CD4-positive, alpha-beta memory T cell (primary cell): ENCODE measurements around the gene TRMT11. TPM values are rescaled to one million over a fixed set of nuclear protein-coding genes. Genes with fewer than 3 reads are reported as not detected.

Experiments used
- CTCF ChIA-PET: fragments of 350-600 bp; sonication (Branson Sonifier 250); formaldehyde crosslinking; loops from one replicate; lab custom pipeline; 2021; ENCODE audit warnings: inconsistent platforms; ENCODE audit not compliant: partially characterized antibody; lab: Charles Lee
- POLR2A ChIA-PET: fragments of 350-600 bp; sonication (Branson Sonifier 250); formaldehyde crosslinking; loops from one replicate; lab custom pipeline; 2021; ENCODE audit not compliant: partially characterized antibody; lab: Charles Lee
- DNase-seq, 5 donors: peaks; one replicate each; pipeline versions ENCODE4 v3.0.0 to v3.0.0-alpha.2; 2020 to 2022; ENCODE audit warnings: mixed read lengths in 1 of 5
- H3K27ac ChIP-seq: one replicate; pipeline ENCODE4 v1.7.0; 2013; ENCODE audit warnings: low read depth, low read length
- H3K27me3 ChIP-seq: 2 replicates; pipeline ENCODE4 v1.7.0; 2013; ENCODE audit warnings: mild to moderate bottlenecking, low read length, moderate library complexity; ENCODE audit not compliant: insufficient read depth
- H3K36me3 ChIP-seq: 2 replicates; pipeline ENCODE4 v1.7.0; 2013; ENCODE audit warnings: mild to moderate bottlenecking, low read length, moderate library complexity; ENCODE audit not compliant: insufficient read depth
- H3K4me1 ChIP-seq: 2 replicates; pipeline ENCODE4 v1.7.0; 2013; ENCODE audit warnings: mild to moderate bottlenecking, low read length, moderate library complexity; ENCODE audit not compliant: insufficient read depth
- H3K4me3 ChIP-seq, 2 donors: one replicate each; pipeline ENCODE4 v1.7.0; 2013; ENCODE audit warnings: low read length in 2 of 2, mild to moderate bottlenecking in 1 of 2
- H3K9me3 ChIP-seq, 2 donors: one replicate each; pipeline ENCODE4 v1.7.0; 2013; ENCODE audit warnings: low read length in 2 of 2, control low read depth in 1 of 2; ENCODE audit not compliant: control insufficient read depth in 1 of 2
- H3K27ac Mint-ChIP-seq, 7 donors: one replicate each; pipeline ENCODE4 v1.8.0; 2020 to 2021; ENCODE audit warnings: mixed read lengths in 7 of 7, mild to moderate bottlenecking in 6 of 7, inconsistent platforms in 3 of 7, moderate library complexity in 3 of 7
- H3K27me3 Mint-ChIP-seq, 2 donors: one replicate each; pipeline ENCODE4 v1.8.0; 2020 to 2021; ENCODE audit warnings: mixed read lengths in 2 of 2
- H3K36me3 Mint-ChIP-seq, 2 donors: one replicate each; pipeline ENCODE4 v1.8.0; 2020 to 2021; ENCODE audit warnings: mixed read lengths in 2 of 2, inconsistent platforms in 1 of 2, mild to moderate bottlenecking in 1 of 2
- H3K4me1 Mint-ChIP-seq, 4 donors: one replicate each; pipeline ENCODE4 v1.8.0; 2020 to 2021; ENCODE audit warnings: mixed read lengths in 4 of 4, mild to moderate bottlenecking in 1 of 4
- H3K4me3 Mint-ChIP-seq, 8 donors: one replicate each; pipeline ENCODE4 v1.8.0; 2020 to 2021; ENCODE audit warnings: mixed read lengths in 8 of 8, mild to moderate bottlenecking in 7 of 8, moderate library complexity in 6 of 8, inconsistent platforms in 3 of 8
- H3K9me3 Mint-ChIP-seq, 8 donors: one replicate each; pipeline ENCODE4 v1.8.0; 2020 to 2021; ENCODE audit warnings: mixed read lengths in 8 of 8, mild to moderate bottlenecking in 5 of 8, inconsistent platforms in 3 of 8, moderate library complexity in 1 of 8
- intact Hi-C: fragments of 100-400 bp; cut with micrococcal nuclease; formaldehyde crosslinking; loops from one replicate; pipeline ENCODE4 v1.15.1; 2023
- polyA plus RNA-seq, 2 donors: library from polyadenylated mRNA; unstranded; fragments of 300-500 nt; fragmentation: Illumina TruSeq; gene quantifications; one replicate each; pipeline ENCODE4 v1.2.3, GENCODE V29; 2021
- total RNA-seq, 2 experiments: library from RNA; stranded (reverse); gene quantifications; one replicate each; pipeline ENCODE4 v1.2.3, GENCODE V29; 2021

TRMT11 gene
- total RNA-seq (10 to 100 TPM; 25.5 to 30.8 TPM), polyA plus RNA-seq (10 to 100 TPM in 1 of 2 donors, 1 to 10 TPM in 1; 7.8 to 15.8 TPM)

GRCh38 chr6:125986301-125987025 lies at the start of gene TRMT11:
TSS of gene TRMT11 (plus strand) at chr6:125986540. CDS start at chr6:125986551, 11 bp downstream.
- H3K4me3 Mint-ChIP-seq = peak within 1 kb of the TSS; percentile 6 to 57 (median 24)
- Histone ChIP-seq H3K4me1 (peaks cover 31% of the 10 kb centered on the region), H3K4me3 (peak within 1 kb of the TSS; percentile 93 to 95), H3K27me3 (no peaks in the 10 kb centered on the region), H3K36me3 (no peaks in the 10 kb centered on the region), H3K27ac (peak within 1 kb of the TSS; percentile 77), H3K9me3 (no peaks in the 10 kb centered on the region)
- H3K27me3 Mint-ChIP-seq = no peaks in the 10 kb centered on the region
- DNase-seq = peak; percentile 80 to 86 (median 81)
- intact Hi-C loops = loop anchor here (1.0 to 5.0 kb wide), 4 partner anchors 10 to 684 kb away; partner anchors contain the start of genes HDDC2 and HINT3
- H3K9me3 Mint-ChIP-seq = no peaks in the 10 kb centered on the region
- H3K4me1 Mint-ChIP-seq = peaks cover 2 to 15% (median 8%) of the 10 kb centered on the region in 4 donors
- ChIA-PET POLR2A (interaction anchor here (0.8 to 3.4 kb wide), 16 partner anchors 9 to 1530 kb away, joined by 3 to 62 read pairs (median 9); partner anchors contain the start of genes HDDC2, HEY2, HINT3 and NCOA7), CTCF (interaction anchor here (0.8 to 3.1 kb wide), 10 partner anchors 10 to 1531 kb away, joined by 3 to 36 read pairs (median 7); partner anchors contain the start of genes HINT3, NCOA7 and RNF146)
- H3K36me3 Mint-ChIP-seq = no peaks in the 10 kb centered on the region
- H3K27ac Mint-ChIP-seq = no peak within 1 kb of the TSS

GRCh38 chr6:125939026-125939425 lies 47.3 kb upstream of the TRMT11 start:
- Mint-ChIP-seq H3K9me3 (no peaks in the 10 kb centered on the region), H3K27ac (no peak overlapping the region), H3K4me3 (no peak overlapping the region), H3K4me1 (peaks cover 0 to 7% (median 3%) of the 10 kb centered on the region in 4 donors), H3K27me3 (peaks cover 2 to 7% of the 10 kb centered on the region in 2 donors), H3K36me3 (no peaks in the 10 kb centered on the region)
- no peaks in the 10 kb centered on the region for H3K4me1 ChIP-seq
- H3K27ac ChIP-seq = no peak overlapping the region
- H3K4me3 ChIP-seq = no peak overlapping the region
- intact Hi-C loops = no loop called here
- H3K27me3 ChIP-seq = no peaks in the 10 kb centered on the region
- no peaks in the 10 kb centered on the region for H3K36me3 ChIP-seq
- ChIA-PET POLR2A (no interaction called here), CTCF (interaction anchor here (1.2 to 1.3 kb wide), 2 partner anchors 17 to 20 kb away, joined by 3 to 6 read pairs; partner anchors contain the start of gene HINT3)
- no peaks in the 10 kb centered on the region for H3K9me3 ChIP-seq
- no peak for DNase-seq

GRCh38 chr6:125939791-125940190 lies 46.5 kb upstream of the TRMT11 start:
- H3K27ac ChIP-seq = no peak overlapping the region
- Mint-ChIP-seq H3K27me3 (peaks cover 2 to 7% of the 10 kb centered on the region in 2 donors), H3K4me3 (no peak overlapping the region), H3K4me1 (peaks cover 0 to 7% (median 5%) of the 10 kb centered on the region in 4 donors), H3K9me3 (no peaks in the 10 kb centered on the region), H3K27ac (no peak overlapping the region), H3K36me3 (no peaks in the 10 kb centered on the region)
- POLR2A ChIA-PET = no interaction called here
- CTCF ChIA-PET = interaction anchor here (1.1 to 1.2 kb wide), 2 partner anchors 21 to 159 kb away, joined by 3 read pairs; no protein-coding TSS in a partner anchor
- no peaks in the 10 kb centered on the region for H3K27me3 ChIP-seq
- intact Hi-C loops = no loop called here
- H3K4me1 ChIP-seq = no peaks in the 10 kb centered on the region
- H3K9me3 ChIP-seq = no peaks in the 10 kb centered on the region
- DNase-seq = no peak
- H3K4me3 ChIP-seq = no peak overlapping the region
- H3K36me3 ChIP-seq = no peaks in the 10 kb centered on the region

GRCh38 chr6:125940247-125941041 lies 45.9 kb upstream of the TRMT11 start:
- no peaks in the 10 kb centered on the region for H3K36me3 Mint-ChIP-seq
- H3K27ac Mint-ChIP-seq = no peak overlapping the region
- no peaks in the 10 kb centered on the region for H3K27me3 ChIP-seq
- H3K4me3 ChIP-seq = no peak overlapping the region
- no peak overlapping the region for H3K27ac ChIP-seq
- peaks cover 2 to 7% of the 10 kb centered on the region in 2 donors for H3K27me3 Mint-ChIP-seq
- no peaks in the 10 kb centered on the region for H3K9me3 ChIP-seq
- no peak for DNase-seq
- POLR2A ChIA-PET = no interaction called here
- H3K4me3 Mint-ChIP-seq = no peak overlapping the region
- peaks cover 0 to 7% (median 5%) of the 10 kb centered on the region in 4 donors for H3K4me1 Mint-ChIP-seq
- intact Hi-C loops = no loop called here
- CTCF ChIA-PET = interaction anchor here (1.0 to 1.3 kb wide), 4 partner anchors 16 to 159 kb away, joined by 3 to 5 read pairs (median 3); partner anchors contain the start of genes HINT3 and NCOA7
- no peaks in the 10 kb centered on the region for H3K9me3 Mint-ChIP-seq
- no peaks in the 10 kb centered on the region for H3K4me1 ChIP-seq
- no peaks in the 10 kb centered on the region for H3K36me3 ChIP-seq

GRCh38 chr6:125942672-125943527 lies 43.4 kb upstream of the TRMT11 start:
- intact Hi-C loops = no loop called here
- peak overlapping the region in 1 of 7 donors; percentile 0 for H3K27ac Mint-ChIP-seq
- no peak overlapping the region for H3K27ac ChIP-seq
- H3K9me3 Mint-ChIP-seq = no peaks in the 10 kb centered on the region
- no peaks in the 10 kb centered on the region for H3K9me3 ChIP-seq
- no peaks in the 10 kb centered on the region for H3K36me3 Mint-ChIP-seq
- H3K4me1 ChIP-seq = no peaks in the 10 kb centered on the region
- H3K4me1 Mint-ChIP-seq = peaks cover 0 to 7% (median 5%) of the 10 kb centered on the region in 4 donors
- CTCF ChIA-PET = interaction anchor here (1.0 to 6.1 kb wide), 4 partner anchors 10 to 37 kb away, joined by 3 to 31 read pairs (median 5); partner anchors contain the start of gene HINT3
- no peak overlapping the region for H3K4me3 Mint-ChIP-seq
- H3K36me3 ChIP-seq = no peaks in the 10 kb centered on the region
- H3K4me3 ChIP-seq = no peak overlapping the region
- no peaks in the 10 kb centered on the region for H3K27me3 ChIP-seq
- no peak for DNase-seq
- peaks cover 2 to 11% of the 10 kb centered on the region in 2 donors for H3K27me3 Mint-ChIP-seq
- POLR2A ChIA-PET = interaction anchor here (1.6 kb wide), 1 partner anchor 13 kb away, joined by 4 read pairs; the partner anchor contains the start of gene HINT3
